A673 (cell line): ENCODE data around the gene SLC7A9.

Experiments
- CTCF ChIP-seq: fragments of 300-800, 200-600 bp; sonication (generic); conservative IDR thresholded peaks from 2 replicates; pipeline ENCODE4 v1.5.1; 2017; ENCODE audit warnings: low read depth, mild to moderate bottlenecking, antibody characterized with exemption, low read length, moderate library complexity, mixed read lengths
- EZH2 ChIP-seq: fragments of 200-600 bp; sonication (generic); IDR thresholded peaks from 2 replicates; pipeline ENCODE4 v1.6.1; 2017; ENCODE audit warnings: borderline replicate concordance, low read depth, mild to moderate bottlenecking, mixed read lengths, antibody characterized with exemption, low read length; ENCODE audit not compliant: poor library complexity, severe bottlenecking

GRCh38 chr19:32896516-32897214 is 27.1 kb upstream of the SLC7A9 start:
- no peak for TF ChIP-seq CTCF
- no peak for TF ChIP-seq EZH2
